HG02852 (cell line): ENCODE data around the gene TMEM95.
A peak's percentile ranks its signal among the peaks of the same experiment; 100 is the strongest.
"Not testable (repeated sequence)": the region's sequence is repeated elsewhere in the genome, so short reads cannot be mapped to it uniquely, and the experiment has no call there.

ENCODE experiments used
- ATAC-seq: cut with Tn5 transposase; IDR thresholded peaks from one replicate; pipeline ENCODE4 v1.9.1; 2021; ENCODE audit warnings: mild to moderate bottlenecking, moderate library complexity; ENCODE audit not compliant: unreplicated experiment

The TMEM95 gene

DNA sequence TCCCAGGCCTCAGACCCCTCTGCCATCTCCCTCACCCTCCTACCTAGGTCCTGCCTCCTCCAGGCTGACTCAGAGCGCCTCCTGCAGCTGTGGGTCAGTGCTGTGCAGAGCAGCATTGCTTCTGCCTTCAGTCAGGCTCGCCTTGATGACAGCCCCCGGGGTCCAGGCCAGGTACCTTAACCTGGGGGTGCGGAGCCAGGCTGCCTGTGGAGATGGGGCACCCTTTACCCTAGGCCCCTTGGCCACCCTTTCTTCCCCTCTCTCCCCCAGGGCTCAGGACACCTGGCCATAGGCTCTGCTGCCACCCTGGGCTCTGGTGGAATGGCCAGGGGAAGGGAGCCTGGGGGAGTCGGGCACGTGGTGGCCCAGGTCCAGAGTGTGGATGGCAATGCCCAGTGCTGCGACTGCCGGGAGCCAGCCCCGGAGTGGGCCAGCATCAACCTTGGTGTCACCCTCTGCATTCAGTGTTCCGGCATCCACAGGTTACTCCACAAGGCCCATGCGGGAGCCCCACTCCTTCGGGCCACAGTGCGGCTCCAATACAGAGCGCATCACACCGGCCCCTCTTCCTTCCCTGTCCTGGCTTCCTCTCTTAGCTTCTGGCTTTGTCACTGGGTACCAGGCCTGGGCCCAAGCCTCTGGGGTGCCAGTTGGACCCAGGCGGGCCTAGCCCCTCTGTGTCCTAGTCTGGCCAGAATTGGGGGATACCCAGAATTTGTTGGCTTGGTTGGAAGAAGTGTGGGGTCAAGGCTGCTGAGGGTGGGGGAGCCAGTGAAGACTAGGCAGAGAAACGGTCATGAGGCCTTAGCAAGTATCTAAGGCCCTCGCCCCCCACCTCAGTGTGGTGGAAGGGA lies 8.0 kb upstream of the TMEM95 start:
- ATAC-seq = no peak

DNA sequence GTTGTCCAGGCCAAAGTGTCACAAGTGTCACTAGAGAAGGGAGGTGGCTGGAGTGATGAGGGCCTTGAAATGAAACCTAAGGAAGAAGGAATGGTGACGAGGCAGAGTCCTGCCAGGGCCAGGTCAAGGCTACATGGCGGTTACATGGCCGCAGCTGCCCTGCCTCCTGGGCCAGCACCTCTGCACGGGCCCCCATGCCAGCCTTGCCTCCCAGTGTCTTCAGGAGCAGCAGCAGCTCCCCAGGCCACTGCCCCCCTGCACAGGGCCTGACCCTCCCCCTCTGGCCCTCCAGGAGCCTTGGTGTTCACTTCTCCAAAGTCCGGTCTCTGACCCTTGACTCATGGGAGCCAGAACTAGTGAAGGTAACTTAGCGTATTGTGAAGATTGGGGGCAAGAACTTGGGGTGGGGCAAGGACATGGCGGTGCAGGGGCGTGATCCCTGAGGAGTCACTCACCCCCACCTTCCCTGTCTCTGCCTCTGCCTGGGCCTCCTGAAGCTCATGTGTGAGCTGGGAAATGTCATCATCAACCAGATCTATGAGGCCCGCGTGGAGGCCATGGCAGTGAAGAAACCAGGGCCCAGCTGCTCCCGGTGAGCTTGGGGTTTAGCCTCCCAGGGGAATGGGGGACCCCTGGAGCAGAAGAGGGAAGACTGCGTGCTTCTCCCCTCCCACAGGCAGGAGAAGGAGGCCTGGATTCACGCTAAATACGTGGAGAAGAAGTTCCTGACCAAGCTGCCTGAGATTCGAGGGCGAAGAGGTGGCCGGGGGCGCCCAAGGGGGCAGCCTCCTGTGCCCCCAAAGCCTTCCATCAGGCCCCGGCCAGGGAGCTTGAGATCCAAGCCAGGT lies 7.1 kb upstream of the TMEM95 start:
- no peak for ATAC-seq

DNA sequence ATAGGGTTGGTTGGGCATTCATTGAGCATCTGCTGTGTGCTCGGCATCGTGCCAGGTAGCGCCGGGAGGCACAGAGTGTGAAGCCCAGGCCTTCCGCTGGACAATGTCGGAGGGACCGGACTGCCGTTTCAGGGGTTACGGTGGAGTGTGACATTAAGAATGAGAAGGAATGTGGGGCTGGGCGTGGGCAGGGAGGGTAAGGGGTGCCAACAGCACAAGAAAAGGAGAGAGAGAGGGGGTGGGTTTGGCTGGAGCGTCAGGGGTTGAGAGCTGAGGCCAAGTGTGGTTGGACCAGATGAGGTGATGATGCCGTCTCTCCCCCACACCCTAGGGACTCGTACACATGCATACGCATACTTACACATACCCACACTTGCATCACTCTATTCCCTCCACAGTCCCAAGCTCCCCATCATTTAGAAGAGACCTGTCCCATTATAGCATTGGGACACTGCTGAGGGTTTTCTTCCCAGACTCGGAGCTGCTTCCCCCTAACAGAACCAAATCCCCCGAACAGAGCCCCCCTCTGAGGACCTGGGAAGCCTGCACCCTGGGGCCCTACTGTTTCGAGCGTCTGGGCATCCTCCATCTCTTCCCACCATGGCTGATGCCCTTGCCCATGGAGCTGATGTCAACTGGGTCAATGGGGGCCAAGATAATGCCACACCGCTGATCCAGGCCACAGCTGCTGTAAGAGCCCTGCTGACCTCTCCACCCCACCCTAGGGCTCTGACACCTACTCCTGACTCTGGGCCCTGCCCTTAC lies 6.3 kb upstream of the TMEM95 start:
- ATAC-seq = no peak

DNA sequence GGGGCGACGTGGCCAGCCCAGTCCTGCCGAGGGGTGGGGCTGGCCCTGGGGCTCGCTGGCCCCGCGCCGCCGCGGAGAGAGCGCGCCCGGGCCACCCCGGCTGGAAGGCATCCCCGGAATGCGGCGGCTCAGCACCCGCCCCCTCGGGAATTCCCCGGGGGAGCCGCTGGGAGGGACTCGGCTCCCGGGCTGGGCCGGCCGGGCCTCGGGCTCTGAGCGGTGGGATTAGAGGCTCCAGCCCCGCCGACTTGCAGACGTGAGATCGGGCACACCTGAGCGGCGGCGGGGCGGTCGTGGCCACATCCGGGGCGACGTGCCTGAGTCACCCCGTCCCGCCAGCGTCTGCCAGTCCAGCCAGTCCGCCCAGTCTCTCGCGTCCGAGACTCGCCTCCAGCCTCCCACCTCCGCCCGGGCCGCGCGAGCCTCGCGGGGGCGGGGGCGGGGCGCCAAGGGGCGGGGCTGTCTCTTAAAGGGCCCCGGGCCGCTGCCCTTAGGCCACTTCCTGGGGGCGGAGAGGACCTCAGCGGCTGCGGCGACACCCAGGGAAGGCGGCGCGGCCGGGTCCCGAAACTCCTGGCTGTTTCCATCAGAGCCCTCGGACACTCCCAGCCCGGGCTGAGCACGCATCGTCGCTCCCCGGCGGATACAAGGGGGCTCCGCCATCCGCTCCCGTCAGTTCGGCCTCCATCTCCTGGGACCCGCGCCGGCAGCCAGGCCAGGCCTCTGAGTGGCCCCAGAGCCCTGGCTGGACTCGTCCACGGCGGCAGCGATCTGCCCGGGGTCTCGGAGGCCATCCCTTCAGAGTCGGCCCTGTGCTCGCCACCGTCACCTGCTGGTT lies 3.1 kb upstream of the TMEM95 start, which contains the start of gene KCTD11:
TSS of gene KCTD11 (plus strand) at position 498 of the 838 bp plus-strand sequence.
- peak; percentile 66 for ATAC-seq

DNA sequence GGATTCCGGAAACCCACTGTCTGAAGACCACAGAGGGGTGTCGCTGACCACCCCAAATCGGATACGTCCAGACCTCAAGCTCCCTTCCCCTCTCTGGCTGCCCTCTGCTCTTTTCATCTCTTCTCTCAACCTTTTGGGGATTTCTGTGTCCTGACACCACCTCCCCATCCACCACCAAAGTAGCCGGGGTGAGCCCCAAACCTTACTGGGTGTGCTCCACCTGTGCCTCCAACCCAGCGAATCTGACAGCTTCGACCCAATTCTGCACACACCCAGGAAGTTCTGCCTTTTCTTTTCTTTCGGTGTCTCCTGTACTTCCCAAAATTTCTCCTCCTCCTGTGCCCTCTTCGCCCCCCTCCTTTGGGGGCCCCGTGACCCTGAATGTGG lies 2.5 kb upstream of the TMEM95 start:
- ATAC-seq = no peak

DNA sequence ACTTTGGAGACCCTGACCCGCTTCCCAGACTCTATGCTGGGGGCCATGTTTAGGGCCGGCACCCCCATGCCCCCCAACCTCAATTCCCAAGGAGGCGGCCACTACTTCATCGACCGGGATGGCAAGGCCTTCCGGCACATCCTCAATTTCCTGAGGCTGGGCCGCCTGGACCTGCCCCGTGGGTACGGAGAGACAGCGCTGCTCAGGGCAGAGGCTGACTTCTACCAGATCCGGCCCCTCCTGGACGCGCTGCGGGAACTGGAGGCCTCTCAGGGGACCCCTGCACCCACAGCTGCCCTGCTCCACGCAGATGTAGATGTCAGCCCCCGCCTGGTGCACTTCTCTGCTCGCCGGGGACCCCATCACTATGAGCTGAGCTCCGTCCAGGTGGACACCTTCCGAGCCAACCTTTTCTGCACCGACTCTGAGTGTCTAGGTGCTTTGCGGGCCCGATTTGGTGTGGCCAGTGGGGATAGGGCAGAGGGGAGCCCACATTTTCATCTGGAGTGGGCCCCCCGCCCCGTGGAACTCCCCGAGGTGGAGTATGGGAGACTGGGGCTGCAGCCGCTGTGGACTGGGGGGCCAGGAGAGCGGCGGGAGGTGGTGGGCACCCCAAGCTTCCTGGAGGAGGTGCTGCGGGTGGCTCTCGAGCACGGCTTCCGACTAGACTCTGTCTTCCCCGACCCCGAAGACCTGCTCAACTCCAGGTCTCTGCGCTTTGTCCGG lies 1.9 kb upstream of the TMEM95 start:
- ATAC-seq = no peak

DNA sequence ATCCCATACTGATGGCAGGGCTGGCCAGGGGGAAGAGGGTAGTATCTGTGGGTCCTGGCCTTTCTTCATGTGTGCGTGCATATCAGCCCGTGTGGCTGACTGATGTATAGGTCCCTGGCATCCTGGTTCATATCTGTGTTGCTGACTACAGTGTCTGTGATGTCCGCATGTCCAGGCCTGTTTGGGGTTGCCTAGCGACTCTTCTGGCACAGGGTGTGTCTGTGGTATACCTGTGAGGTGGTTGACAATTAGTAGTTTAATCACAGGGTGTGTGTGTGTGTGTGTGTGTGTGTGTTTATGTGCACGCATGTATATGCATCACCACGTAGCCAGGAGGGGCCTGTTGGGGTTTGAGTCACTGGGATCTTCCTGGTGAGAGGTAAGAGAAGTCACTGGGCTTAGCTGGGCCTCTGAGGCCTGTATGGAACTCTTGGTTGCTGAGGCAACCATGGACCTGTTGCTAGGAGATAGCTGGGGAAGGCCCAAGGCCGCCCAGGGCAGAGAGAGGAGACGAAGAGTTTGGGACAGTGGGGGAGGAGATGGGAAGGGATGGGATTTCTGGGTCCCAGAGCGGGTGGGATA lies 603 bp upstream of the TMEM95 start:
- ATAC-seq = no peak

DNA sequence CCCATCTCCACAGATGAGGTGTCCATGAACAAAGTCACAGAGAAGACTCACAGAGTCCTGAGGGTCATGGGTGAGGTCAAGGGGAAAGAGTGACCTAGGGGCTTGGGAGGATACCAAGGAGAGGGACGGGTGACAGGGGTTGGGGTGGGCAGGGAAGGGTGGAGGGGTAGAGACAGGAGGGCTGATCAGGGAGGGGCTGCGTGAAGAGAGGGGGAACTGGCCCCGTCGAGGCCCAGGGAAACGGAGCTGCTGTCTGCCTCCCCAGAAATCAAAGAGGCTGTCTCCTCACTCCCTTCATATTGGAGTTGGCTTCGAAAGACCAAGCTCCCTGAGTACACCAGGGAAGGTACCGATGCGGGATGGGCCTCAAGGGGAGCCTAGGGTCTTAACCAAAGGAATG lies 617 bp downstream of the TMEM95 start:
- no peak for ATAC-seq

DNA sequence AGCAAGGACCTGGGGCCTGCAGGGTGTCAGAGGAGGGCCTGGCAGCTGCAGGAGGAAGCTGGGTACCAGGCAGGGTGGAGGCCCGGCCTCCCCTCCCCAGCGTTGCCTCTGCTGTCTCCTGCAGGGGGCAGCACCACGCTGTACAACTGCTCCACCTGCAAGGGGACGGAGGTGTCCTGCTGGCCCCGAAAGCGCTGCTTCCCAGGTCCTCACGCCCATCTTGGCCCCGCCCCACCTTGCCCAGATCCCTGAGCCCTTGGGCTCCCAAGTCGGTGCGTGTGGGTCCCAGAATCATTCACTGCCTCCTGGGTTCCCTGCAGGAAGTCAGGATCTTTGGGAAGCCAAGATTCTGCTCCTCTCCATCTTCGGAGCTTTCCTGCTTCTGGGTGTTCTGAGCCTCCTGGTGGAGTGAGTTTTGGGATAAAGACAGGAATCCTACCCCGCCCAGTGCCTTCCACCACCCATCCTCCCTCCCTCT lies 1.2 kb downstream of the TMEM95 start:
- ATAC-seq = no peak

DNA sequence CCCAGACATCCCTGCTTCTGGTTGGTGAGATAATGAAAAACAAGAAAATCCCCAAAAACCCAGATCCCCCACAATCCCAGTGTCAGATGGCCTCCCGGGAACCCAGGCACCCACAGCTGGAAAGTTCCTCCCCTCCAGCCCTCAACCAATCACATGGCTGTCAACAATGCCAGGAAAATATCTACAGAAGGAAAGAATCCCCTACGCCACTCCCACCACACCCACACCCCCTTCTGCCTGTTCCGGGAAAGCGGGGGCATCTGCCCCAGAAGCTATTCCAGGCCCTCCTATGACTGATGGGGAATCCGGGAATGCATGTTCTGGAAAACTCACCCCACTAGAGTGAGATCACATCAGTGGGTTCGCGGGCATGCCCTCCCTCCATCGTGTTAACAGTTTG lies 1.8 kb downstream of the TMEM95 start:
- ATAC-seq = no peak

DNA sequence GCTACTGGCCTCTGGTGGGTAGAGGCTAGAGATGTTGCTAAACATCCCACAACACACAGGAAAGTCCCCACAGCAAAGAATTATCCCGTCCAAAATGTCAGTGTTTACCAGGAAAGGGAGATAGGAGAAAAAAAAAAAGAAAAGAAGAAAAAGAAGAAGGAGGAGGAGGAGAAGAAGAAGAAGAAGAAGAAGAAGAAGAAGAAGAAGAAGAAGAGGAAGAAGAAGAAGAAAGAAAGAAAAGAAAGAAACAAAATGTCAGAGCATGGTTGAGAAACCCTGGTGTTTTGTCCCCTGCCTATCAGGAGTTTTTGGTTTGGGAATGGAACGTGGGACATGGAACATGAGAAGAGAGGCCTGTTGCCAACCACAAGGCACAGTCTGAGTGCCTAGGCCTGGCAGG lies 2.4 kb downstream of the TMEM95 start:
- ATAC-seq = no peak

DNA sequence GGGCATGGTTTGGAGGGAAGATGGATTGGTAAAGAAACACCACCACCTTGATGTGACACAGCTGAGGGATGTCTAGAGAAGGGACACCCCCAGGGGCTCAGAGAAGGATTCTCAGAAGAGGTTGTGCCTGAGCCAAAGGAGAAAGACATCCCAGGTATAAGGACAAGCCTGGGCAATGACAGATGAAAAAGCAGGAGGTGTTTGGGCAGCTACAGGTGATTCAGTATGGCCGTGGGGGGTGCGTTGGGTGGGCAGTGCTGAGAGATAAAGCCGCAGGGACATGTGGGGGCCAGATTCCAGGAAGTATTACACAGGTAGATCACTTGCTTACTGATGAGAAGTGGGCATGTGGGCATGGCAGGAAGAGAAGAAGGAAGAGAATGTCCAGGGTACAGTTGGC lies 7.0 kb downstream of the TMEM95 start:
- no peak for ATAC-seq

DNA sequence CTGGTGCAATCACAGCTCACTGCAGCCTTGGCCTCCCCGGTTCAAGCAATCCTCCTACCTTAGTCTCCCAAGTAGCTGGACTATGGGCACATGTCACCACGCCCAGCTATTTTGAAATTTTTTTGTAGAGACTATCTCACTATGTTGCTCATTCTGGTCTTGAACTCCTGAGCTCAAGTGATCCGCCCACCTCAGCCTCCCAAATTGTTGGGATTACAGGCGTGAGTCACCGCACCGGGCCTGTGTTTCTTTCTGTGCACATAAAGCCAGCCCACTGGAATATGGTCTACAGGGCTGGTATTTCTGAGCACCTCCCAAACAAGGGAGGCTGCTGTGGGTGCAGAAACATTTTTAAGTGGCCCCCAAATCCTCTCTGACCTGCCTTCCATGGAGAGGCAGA lies 8.4 kb downstream of the TMEM95 start:
- no peak for ATAC-seq

DNA sequence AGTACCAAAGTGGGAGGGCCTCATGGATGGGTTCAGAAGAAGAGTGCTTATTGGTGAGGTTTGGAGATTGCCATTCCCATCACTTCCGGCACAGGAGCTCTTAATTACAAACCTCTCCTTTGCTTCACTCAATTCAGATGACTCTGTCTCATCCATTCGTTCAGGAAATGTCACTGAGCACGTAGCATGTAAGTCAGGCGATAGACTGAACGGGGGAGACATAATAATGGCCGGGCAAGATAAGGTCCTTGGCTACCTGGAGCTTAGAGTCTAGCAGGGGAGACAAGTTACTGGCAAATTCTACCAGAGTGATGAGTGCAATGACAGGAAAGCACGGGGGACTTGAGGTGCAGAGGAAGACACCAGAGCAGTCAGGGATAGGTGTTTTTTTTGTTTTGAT lies 11.0 kb downstream of the TMEM95 start:
- not testable (repeated sequence) for ATAC-seq

DNA sequence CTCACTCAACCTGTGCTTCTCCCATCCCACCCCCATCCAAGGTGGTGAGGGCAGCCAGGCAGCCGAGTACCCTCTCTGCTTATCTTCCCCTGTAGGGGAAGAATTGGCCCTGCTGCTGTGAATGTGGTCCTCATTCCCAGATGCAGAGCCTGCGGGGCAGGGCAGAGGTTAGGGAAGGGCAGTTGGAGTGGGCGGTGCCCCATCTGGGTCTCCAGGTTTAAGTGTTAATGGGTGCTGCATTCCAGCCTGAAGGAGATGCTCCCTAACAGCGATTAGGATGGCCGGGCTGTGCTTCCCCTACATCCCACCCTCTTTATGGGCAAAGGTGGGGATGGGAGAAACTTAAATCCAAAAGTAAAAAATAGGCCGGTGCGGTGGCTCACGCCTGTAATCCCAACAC lies 12.1 kb downstream of the TMEM95 start:
- ATAC-seq = no peak

DNA sequence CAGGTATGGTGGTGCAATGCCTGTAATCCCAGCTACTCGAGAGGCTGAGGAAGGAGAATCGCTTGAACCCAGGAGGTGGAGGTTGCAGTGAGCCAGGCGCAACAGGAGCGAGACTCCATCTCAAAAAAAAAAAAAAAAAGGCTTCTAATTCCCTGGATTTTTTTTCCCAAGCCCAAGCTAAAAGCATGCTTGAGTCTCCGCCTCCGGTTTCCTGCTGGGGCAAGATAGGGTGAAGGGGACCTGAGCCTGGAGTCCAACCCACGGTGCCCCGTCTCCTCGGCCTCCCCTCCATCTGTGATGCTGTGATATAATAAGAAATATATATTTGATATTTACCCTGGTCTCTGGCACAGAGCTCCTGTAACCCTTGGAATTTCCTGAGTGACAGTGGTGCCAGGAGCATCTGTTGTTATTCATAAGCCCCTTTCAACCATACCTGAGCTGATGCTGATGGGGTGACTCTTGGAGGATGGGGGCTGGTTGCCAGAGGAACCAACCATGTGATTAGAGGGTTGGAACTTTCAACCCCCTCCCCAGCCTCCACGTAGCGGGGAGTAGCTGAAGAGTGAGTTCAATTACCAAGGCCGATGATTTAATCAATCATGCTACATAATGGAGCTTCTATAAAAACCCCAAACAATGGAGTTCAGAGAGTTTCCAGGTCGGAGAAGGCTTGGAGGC lies 13.1 kb downstream of the TMEM95 start:
- ATAC-seq = no peak

DNA sequence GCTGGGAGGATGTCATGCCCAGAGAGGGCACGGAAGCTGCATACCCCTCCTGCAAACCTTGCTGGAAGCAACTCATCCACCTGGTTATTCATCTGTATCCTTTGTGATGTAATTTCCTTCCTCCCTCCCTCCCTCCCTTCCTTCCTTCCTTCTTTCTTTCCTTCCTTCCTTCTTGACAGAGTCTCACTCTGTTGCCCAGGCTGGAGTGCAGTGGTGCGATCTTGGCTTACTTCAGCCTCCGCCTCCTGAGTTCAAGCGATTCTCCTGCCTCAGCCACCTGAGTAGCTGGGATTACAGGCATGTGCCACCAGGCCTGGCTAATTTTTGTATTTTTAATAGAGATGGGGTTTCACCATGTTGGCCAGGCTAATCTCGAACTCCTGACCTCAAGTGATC lies 13.6 kb downstream of the TMEM95 start:
- not testable (repeated sequence) for ATAC-seq

DNA sequence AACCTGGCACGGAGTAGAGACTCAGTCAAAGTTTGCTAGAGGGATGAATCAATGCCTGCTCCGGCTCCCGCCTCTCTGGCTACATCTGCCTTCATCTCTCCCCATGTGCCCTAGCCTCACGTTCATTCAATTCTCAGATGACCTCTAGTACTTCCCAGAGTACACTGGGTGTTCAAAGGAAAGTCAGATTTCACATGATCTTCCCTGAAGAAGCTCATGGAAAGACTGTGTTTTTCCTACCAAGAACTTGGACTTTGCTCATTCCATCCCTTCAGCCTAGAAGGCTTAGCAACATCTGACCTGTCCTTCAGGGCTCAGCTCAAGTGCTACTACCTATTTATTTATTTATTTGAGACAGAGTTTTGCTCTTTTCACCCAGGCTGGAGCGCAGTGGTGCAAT lies 14.9 kb downstream of the TMEM95 start:
- no peak for ATAC-seq

DNA sequence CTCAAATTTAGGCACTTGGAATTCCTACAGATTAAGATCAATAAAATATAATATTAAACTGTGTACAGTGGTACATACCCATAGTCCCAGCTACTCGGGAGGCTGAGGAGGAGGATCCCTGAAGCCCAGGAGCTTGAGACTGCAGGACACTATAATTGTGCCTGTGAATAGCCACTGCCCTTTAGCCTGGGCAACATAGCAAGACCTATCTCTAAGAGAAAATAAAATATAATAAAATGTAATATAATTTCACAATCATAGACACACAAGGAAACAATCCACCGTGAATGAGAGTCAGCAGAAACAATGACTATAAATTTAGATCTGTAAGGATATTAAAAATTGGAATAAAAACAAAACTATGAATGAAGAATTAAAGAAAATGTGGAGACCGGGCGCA lies 15.9 kb downstream of the TMEM95 start:
- ATAC-seq = no peak
